WTC11 (cell line): ENCODE measurements around the gene PRKN.

Experiments
- NFATC4 ChIP-seq: fragments of 250-450 bp; sonication (Bioruptor Pico); IDR thresholded peaks from 2 replicates; pipeline ENCODE4 v1.9.0; 2021; ENCODE audit warnings: mild to moderate bottlenecking
- TF ChIP-seq, protein P1 (sequence below): fragments of 200-600 bp; IDR thresholded peaks from 2 replicates; pipeline ENCODE4 v1.8.0; 2022; ENCODE audit warnings: antibody characterized with exemption
- TF ChIP-seq, protein P2 (sequence below): sonication (generic); formaldehyde crosslinking; IDR thresholded peaks from 2 replicates; pipeline ENCODE4 v1.8.0; 2022; ENCODE audit warnings: missing genetic modification reagents
- TF ChIP-seq, protein P3 (sequence below): sonication (generic); formaldehyde crosslinking; IDR thresholded peaks from 2 replicates; pipeline ENCODE4 v1.8.0; 2022; ENCODE audit warnings: mild to moderate bottlenecking, missing genetic modification reagents

DNA sequence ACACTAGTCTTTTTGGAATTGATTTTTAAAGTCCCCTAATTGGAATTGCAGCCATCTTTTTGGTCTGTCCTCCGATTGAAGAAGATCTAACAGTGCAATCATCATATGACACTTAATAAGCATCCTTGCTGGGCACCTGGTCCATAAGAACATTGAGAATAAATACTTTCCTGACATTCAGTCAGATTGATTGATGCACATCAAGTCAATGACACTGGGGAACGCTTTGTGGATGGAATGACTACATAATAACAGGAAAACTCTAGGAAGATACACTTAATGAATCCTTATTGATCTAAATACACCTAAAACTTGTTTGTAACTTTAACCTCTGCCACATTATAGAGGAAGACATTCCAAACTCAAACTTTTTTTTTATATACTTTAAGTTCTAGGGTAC, 255.7 kb downstream of the PRKN start:
- no peak for TF ChIP-seq NFATC4 (CRISPR knock-in tag)
- TF ChIP-seq, protein P1, sequence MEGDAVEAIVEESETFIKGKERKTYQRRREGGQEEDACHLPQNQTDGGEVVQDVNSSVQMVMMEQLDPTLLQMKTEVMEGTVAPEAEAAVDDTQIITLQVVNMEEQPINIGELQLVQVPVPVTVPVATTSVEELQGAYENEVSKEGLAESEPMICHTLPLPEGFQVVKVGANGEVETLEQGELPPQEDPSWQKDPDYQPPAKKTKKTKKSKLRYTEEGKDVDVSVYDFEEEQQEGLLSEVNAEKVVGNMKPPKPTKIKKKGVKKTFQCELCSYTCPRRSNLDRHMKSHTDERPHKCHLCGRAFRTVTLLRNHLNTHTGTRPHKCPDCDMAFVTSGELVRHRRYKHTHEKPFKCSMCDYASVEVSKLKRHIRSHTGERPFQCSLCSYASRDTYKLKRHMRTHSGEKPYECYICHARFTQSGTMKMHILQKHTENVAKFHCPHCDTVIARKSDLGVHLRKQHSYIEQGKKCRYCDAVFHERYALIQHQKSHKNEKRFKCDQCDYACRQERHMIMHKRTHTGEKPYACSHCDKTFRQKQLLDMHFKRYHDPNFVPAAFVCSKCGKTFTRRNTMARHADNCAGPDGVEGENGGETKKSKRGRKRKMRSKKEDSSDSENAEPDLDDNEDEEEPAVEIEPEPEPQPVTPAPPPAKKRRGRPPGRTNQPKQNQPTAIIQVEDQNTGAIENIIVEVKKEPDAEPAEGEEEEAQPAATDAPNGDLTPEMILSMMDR = no peak
- TF ChIP-seq, protein P2, sequence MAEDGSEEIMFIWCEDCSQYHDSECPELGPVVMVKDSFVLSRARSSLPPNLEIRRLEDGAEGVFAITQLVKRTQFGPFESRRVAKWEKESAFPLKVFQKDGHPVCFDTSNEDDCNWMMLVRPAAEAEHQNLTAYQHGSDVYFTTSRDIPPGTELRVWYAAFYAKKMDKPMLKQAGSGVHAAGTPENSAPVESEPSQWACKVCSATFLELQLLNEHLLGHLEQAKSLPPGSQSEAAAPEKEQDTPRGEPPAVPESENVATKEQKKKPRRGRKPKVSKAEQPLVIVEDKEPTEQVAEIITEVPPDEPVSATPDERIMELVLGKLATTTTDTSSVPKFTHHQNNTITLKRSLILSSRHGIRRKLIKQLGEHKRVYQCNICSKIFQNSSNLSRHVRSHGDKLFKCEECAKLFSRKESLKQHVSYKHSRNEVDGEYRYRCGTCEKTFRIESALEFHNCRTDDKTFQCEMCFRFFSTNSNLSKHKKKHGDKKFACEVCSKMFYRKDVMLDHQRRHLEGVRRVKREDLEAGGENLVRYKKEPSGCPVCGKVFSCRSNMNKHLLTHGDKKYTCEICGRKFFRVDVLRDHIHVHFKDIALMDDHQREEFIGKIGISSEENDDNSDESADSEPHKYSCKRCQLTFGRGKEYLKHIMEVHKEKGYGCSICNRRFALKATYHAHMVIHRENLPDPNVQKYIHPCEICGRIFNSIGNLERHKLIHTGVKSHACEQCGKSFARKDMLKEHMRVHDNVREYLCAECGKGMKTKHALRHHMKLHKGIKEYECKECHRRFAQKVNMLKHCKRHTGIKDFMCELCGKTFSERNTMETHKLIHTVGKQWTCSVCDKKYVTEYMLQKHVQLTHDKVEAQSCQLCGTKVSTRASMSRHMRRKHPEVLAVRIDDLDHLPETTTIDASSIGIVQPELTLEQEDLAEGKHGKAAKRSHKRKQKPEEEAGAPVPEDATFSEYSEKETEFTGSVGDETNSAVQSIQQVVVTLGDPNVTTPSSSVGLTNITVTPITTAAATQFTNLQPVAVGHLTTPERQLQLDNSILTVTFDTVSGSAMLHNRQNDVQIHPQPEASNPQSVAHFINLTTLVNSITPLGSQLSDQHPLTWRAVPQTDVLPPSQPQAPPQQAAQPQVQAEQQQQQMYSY (CRISPR knock-in tag) = no peak
- TF ChIP-seq, protein P3, sequence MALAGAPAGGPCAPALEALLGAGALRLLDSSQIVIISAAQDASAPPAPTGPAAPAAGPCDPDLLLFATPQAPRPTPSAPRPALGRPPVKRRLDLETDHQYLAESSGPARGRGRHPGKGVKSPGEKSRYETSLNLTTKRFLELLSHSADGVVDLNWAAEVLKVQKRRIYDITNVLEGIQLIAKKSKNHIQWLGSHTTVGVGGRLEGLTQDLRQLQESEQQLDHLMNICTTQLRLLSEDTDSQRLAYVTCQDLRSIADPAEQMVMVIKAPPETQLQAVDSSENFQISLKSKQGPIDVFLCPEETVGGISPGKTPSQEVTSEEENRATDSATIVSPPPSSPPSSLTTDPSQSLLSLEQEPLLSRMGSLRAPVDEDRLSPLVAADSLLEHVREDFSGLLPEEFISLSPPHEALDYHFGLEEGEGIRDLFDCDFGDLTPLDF = no peak
